GM19395 (cell line): ENCODE measurements around the gene ZC3H13.

Source experiments
- ATAC-seq: cut with Tn5 transposase; IDR thresholded peaks from one replicate; pipeline ENCODE4 v1.9.1; 2021; ENCODE audit warnings: mild to moderate bottlenecking, moderate library complexity; ENCODE audit not compliant: unreplicated experiment

ZC3H13 gene

DNA sequence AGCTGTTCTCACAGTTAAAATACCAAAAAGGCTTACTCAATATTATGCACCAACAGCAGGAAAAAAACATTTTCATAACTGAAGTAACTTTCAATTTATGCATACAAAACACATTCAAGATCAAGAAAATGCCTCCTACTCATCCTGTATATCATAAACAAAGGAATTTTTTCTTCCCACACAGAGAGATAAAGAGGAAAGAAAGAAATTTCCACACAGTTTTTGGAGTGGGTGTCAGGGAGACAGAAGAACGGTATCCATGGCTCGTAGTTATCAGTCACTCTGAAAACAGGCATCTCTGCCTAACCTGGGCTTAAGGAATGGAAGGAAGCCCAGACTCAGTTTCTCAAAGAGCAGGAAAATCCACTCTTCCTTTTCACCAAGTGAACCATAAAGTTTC is 108.6 kb downstream of the ZC3H13 start:
- ATAC-seq: no peak

DNA sequence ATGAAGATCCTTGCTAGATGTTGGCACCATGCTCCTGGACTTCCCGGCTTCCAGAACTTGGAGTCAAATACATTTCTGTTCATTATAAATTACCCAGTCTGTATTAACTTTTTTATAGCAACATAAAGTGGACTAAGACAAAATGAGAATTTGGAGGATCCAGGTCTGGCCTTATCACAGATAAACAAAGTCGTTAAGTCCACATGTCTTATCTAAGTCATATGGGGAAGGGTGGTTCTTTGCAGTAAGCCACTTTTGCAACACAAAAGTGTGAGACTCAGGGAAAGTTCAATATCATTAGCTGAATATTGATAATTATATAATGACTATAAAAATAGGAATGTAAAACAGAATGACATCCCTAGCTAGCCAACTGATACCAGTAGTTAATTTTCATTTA is 109.4 kb downstream of the ZC3H13 start:
- ATAC-seq: no peak

DNA sequence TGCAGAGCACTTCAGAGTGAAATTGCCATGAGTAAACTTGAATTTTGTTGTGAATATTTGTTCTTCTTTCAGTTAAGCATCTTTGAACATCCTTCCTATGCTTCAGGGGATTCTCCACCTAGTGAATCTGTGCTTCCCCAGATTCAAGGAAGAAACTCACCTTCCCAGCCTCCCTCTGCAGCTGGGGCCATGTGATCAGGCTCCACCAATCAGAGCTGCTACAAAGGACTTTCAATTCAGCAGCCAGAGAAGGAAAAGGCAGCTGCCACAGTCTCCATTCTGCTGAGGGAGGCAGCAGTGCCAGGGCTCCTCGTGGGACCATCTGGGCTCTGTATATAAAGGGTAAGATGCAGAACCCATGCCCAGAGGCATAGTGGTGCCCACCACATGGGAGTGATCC is 111.3 kb downstream of the ZC3H13 start:
- ATAC-seq: no peak

DNA sequence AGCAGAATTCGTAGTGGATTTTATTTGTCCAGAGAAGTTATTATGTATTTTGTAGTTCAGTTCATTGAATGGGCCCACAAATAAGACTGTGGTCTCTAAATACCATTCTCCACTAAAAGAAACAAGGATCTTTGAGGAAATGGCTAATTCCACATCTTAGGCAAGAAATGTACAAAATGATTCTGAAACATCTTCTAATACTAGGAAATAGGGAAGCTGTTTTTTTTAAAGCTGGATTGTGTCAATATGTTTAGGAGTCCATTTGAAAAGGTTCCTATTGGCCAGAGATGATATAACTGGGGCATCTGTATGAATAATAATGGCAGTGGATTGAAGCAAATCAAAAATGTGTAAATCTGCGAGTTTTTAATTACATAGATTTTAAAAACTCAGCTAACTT is 112.5 kb downstream of the ZC3H13 start:
- no peak for ATAC-seq

DNA sequence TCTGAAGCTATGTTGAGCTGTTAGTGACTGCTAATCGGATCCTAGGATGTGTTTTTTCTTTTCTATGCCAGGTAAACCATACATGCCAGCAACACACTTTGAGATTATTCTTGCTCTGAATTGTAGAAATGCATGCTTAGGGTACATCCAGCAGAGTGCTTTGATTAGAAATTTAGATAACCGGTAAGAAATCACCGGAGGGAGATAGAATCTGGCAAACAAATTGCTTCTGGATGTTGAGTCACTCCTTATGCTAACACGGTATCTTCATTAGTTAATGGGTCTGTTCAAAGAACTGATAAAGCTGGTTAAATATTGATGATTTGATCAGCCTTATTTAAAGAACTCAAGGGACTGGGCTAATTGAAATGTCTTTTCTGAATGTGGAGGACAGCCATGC is 115.9 kb downstream of the ZC3H13 start:
- no peak for ATAC-seq

DNA sequence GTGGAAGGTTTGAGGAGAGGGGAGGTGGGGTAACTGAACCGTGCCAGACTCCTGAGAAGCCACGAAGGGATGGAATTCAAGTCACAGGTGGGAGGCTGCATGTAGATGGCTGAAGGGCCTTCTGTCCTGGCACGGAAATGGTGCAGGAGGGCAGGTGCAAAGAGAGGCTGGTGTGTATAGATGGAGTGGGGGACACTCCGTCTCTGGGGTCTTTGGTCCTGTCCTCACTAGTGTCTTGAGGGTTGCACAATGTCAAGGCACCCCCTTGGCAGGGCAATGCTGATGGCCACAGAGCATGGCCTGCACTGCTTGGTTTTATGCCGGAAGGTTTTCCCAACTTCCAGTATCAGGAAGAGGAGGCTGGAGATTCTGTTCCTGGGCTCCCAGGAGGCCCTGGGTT is 118.3 kb downstream of the ZC3H13 start:
- ATAC-seq: no peak

DNA sequence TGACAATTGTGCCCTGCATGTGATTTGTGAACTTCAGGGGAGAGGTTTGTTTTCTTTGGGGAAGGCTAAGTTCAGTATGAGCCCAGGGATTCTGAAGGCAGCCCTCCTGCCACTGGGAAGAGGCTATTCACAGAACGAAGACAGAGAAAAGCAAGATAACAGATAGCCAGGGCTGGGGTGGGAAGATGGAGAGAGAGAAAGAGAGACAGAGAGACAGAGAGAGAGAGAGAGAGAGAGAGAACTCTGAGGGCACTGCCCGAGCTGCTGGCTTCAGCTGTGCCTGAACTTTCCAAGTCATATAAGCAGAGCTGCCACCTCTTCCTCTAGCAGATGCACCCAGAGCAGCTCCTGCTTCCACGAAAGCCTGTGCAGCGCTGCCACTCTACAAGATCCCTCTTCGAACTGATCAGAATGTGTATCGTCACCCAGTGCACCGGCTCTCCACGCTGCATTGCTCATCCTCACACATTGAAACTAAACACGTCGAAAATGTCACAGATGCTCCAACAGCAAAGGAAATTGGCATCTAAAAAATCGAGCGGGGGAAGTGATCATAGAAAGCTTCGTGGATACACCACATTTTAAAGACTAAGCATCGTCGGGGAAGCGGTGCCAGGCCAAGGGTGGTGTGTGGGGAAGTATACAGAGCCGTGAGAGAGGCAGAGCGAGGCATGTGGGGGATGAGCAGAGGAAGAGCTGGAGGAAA is 119.2 kb downstream of the ZC3H13 start:
- no peak for ATAC-seq

DNA sequence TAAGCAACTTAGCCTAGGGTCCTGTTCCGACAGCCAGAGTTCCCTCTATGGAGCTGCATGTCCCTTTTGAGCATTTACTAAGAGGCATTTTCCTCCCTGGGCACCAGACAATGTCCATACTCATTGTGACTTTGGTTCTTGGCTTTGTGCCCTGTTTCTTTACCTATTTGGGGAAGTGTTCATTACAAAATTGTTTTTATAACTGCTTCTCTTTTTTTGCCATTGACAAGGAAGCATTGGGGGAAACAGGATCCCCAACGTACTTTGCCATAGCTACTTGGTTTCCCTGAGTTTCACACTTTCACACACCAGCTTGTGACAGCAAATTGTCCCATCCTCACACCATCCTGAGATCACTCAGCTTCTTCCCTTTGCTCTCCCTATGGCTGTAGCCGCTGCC is 119.9 kb downstream of the ZC3H13 start:
- no peak for ATAC-seq

DNA sequence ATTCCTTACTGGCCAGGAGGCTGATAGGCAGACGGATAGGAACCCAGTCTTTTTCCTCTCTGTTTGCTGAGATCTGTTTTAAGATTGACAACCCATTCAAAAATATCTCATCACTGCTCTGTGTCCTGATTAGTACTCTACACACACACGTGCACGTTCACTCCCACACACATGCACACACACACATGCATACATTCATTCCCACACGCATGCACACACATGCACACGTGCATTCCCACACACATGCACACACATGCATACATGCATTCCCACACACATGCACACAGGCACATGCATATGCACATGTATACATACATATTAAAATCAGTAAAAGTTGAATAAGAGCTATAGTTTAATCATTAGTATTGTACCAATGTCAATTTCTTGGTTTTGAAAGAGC is 120.4 kb downstream of the ZC3H13 start:
- ATAC-seq: no peak

DNA sequence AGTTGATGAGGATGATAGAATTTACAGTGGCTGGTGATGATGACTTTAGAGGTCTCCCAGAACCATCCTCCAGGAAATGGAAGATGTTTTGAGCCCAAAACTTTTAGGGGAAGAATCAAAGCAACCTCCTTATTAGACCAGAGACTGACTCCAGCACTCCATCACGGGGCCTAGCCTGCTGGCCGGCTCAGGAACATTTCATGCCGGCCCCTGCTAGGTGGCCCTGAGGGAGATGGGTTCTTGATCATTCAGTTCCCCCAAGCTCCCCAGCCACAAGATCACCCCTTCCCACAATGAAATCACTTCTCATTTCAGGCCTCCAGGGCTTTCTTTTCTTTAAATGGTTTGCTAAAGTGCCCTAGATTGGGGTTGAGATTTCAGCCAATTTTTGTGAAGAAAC is 121.3 kb downstream of the ZC3H13 start:
- no peak for ATAC-seq

DNA sequence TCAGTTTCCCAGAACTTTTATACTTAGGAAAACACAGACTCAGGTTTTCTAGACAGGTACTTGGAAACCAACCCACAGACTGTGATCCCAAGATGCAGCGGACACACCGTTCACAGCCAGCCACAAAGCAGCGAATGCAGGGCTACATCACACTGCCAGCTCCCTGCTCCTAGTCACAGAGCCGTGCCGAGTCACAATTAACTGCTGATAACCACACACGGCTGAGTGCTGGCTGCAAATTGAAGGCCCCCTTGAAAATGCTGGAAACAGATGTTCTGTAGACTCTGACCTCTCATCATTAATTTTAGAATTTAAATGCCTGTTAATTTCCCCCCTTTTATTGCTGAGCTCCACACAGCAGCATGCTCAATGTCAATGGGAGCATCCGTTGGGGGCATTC is 122.4 kb downstream of the ZC3H13 start:
- ATAC-seq: no peak

DNA sequence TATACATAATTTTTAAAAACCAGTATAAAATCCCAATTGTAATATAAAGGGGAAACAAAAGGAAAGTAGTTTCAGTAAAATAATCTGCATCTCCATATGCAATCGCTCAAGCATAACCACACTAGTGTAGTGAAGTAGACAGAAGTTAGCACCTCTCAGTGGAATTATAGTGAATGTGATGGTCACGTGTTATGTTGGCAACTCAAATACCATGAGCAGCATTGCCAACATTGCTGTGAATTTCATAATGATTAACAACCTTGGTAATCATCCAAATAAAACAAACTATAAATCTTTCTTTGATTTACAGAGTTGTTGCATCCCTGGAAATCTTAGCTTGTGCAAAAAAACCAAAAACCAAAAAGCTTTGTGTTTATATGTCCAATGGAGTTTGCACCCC is 123.7 kb downstream of the ZC3H13 start:
- no peak for ATAC-seq

DNA sequence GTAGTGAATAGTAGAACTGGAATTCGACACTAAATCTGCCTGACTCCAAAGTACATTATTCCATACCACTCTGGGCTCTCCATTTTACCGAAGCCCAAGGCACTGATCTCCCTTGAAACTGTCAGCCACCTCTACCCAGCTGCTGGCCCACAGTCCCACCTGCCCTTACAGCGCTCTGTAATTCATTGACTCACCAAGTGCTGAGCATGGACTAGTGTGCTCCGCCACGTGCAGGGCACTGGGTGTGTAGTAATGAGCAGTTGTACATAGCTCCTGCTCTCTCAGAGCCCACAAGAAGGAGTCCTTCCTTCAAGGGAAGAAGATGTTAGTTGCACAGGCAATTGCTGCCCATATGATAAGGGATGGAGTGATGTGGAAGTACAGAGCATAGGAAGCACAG is 124.4 kb downstream of the ZC3H13 start:
- ATAC-seq: no peak

DNA sequence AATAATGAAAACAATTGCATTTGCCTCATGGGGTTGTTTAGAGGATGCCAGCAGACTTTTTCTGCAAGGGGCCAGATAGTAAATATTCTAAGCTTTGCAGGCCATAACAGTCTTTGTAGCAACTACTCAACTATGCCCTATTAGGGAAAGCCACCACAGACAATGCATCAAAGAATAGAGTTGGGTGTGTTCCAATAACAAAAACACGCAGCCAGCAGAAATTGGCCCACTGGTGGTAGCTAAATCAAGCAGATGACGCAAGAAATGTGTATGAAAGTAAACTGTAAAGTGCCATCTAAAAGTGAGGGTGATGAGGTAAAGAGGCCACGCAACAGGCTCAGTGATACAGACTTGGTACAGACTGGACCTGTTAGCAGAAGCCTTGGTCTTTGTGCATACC is 125.8 kb downstream of the ZC3H13 start:
- ATAC-seq: no peak

DNA sequence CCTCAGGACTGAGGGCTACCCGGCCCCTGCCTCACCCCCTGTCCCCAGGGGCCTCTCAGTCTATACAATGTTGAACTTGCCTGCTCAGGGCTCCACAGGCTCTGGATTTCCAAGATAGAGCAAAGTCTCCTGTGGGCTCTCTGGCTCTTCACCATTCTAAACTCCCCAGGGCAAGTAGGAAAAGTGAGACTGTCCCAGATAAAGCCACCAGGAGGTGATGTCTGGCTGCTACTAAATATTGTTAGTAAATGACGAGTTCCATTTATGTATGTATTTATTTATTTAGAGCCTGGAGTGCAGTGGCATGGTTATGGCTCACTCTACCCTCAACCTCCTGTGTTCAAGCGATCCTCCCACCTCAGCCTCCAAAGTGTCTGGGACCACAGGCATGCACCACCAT is 127.4 kb downstream of the ZC3H13 start:
- no peak for ATAC-seq

DNA sequence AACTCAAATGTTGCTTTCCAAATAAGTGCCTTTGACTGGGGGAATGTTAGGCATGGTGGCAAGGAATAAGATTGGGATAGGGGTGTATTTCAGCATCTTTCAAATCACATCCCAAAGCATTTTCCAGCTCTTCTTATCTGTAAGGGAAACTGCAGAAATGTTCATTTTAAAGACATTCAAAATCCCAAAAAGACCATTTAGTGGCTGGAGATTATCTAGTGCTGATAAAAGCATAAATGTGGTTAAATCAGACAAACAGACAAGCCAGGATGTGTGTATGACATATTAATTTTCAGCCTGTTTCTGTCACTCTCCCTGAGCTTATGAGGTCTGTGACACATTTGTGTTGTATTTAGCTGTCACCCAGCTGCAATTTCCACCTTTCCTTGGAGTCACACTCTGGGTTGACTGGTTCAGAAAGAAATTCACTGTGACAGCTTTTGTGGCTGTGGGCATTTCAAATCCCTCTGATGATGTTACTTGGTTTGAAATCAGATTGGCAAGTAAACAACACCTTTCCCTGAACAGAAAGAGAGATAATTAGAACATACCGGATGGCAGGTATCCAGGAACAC is 131.3 kb downstream of the ZC3H13 start:
- ATAC-seq: no peak

DNA sequence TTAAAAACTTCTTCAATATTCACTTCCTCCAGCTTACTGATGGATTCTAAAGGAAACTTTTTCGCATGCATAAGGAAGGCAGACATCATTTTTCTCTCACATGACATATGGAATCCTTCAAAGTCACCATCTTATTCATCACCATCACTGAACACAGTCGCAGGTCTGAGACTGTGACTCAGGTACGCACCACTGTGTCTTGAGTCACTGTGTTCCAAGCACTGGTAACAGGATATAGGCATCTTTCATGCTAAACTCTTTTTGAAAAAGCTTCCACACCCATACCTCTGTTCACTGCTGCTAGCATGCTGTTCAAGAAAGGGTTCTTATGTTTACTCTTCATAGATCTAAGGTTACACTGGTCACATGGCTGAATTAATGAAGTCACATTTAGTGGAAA is 133.9 kb downstream of the ZC3H13 start:
- no peak for ATAC-seq

DNA sequence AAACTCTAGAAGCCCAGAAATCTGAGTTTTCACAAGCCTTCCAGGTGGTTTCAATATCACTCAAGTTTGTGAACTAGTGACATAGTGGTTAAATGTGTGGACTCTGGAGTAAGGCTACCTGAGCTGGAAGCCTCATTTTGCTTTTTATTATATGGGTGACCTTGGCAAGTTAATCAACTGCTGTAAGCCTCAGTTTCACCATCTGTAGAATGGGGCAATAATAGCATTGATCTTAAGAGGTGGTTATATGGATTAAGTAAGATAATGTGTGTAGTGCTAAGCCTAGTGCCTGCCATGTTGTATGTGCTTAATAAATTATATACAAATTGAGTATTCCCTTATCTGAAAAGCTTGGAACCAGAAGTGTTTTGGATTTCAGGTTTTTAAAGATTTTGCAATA is 135.5 kb downstream of the ZC3H13 start:
- no peak for ATAC-seq

DNA sequence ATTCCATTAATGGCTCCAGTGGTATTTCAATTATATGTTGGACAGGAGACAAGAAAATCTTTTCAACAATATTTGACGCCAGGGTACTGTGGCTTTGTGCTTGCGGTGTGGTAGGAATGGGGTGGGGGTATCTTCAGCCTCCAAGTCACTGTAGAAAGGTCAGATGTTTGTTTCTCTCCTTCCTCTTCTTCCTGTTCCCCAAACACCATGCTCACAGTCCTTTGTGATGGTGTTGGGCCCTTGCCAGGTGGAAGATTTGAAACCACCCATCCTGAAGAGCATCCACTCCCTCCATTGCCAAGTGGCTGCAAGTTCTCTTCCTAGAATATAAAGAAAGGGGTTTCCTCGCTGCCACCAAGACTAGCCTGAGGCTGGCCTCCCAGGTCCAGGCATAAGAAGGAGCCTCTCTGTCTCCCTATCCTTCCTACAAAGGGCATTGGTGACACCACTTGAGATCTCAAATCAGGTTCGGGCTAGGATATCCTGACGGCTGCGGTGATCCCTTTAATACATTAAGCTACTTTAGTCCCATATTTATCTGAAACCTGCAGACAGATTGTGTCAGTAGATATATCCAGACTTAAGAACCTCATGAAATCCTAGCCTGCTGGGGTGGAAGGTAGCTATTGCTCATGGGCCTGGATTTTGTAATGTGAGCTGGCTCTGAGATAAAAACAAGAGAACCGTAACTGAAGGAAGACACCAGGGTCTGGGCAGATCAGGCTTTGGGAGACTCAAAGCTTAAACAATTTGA is 136.7 kb downstream of the ZC3H13 start:
- ATAC-seq: no peak

DNA sequence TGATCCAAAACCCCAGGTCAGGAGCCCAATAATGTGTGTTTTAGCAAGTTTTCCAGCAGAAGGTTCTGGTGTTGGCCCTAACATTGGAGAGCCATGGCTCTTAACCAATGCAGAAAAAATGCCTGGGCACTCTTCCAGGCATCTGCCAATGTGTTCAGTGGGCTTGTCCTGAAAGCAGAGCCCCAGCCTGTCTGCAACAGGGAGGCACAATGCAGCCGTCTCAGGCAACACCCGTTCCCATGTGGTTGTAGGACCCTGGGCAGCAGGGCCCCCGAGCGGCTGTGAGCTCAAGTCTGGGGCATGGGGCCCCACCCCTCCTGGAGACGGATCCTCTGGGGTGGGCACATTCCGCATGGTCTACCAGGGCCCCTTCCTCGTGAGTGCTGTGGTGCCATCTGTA is 142.9 kb downstream of the ZC3H13 start:
- no peak for ATAC-seq

DNA sequence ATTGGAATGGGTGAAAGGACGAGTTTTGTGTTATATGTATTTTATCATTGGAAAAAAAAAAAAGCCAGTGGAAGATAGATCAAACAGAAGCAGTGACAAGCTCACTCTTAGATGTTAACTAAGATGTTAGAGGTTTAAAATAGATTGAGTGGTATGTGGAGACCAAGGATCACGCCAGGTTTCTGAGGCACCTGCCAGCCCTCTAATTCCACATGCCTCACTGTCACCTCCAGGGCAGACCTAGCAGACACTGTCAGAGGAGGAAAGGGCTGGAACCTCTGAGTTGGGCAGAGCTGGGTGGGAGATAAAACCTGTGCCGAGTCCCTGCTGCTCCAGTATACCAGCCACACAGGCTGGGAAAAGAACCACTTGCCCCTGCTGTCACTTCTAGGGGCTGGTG is 143.5 kb downstream of the ZC3H13 start:
- no peak for ATAC-seq

DNA sequence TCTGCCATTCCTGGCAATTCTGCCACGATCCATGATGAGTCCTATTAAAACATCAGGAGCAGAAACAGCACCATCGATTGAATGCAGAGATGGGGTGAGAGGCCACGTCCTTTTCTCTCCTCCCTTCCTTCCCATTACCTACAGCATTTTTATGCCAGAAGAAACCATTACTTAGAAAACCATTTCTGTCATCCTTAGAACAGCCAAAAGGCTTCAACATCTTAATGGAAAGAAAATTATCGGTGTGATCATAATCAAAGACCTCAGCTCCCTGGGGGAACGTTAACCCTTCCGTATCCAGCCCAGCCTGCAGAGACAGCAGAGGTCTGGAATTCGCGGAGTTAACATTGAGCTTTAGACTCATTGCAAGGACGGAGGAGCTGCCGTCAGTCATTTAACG is 145.0 kb downstream of the ZC3H13 start:
- no peak for ATAC-seq
